ENCODE measurements around the gene MRPL52.
A peak's percentile ranks its signal among the peaks of the same experiment; 100 is the strongest.

Gene MRPL52

DNA sequence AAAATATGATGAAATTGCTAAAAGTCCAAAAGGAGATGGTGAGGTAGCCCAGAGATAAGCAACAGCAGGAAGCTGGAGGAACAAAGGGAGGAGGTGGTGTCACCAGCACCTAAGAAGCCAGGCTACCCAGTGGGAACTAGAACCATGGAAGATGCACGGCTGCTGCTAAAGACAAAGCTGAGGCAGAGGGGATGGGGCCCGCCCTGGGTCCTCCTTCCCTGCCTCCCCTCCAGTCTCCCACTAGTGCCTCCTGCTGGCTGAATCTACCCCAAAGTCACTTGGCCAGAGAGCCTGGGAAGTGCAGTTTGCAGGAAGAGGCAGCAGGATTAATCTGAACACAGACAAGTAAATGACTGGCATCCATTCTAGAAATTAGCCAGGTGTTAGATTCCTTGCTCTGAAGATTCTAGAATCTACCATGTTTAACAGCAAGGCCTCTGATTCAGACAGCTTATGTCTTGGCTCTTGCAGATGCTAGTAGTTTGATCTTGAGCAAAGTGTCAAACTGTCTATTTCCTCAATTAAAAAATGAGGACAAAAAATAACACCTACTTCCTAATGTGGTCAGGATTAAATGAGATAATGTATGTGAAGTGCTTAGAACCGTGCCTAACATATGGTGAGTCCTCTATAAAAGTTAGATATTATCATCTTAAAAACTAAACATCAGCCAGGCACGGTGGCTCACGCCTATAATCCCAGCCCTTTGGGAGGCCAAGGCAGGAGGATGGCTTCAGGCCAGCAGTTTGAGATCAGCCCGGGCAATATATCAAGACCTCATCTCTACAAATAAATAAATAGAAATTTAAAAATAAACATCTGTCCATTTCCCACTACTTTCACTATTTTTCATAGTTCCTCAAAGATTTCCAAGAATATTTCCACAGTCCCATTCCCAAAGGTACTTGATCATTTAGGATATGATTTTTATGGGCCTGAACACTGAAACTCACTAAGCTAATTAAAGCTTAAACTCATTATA is 36.0 kb downstream of the MRPL52 start:
- TF ChIP-seq, protein P1, sequence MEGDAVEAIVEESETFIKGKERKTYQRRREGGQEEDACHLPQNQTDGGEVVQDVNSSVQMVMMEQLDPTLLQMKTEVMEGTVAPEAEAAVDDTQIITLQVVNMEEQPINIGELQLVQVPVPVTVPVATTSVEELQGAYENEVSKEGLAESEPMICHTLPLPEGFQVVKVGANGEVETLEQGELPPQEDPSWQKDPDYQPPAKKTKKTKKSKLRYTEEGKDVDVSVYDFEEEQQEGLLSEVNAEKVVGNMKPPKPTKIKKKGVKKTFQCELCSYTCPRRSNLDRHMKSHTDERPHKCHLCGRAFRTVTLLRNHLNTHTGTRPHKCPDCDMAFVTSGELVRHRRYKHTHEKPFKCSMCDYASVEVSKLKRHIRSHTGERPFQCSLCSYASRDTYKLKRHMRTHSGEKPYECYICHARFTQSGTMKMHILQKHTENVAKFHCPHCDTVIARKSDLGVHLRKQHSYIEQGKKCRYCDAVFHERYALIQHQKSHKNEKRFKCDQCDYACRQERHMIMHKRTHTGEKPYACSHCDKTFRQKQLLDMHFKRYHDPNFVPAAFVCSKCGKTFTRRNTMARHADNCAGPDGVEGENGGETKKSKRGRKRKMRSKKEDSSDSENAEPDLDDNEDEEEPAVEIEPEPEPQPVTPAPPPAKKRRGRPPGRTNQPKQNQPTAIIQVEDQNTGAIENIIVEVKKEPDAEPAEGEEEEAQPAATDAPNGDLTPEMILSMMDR (IDR thresholded peaks at IDR 0.05; ENCODE audit: insufficient read depth, missing control alignments): peak; percentile 62
- FAIRE-seq (no peak), DNase-seq (ENCODE audit: insufficient read length, low spot score) (no peak)

DNA sequence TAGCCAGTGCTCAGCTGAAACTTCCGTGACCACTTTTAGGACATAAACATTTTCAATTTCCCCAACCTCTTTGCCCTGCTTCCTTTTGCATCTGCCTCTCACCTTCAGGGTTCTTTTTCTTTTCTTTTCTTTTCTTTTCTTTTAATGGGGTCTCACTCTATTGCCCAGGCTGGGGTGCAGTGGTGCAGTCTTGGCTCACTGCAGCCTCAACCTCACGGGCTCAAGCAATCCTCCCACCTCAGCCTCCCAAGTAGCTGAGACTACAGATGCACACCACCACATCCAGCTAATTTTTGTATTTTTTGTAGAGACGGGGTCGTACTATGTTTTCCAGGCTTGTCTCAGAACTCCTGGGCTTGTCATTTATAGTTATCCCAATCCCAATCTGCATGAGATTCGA is 37.2 kb downstream of the MRPL52 start:
- TF ChIP-seq, protein P1 (IDR thresholded peaks at IDR 0.05; ENCODE audit: insufficient read depth, missing control alignments): no peak
- FAIRE-seq (no peak), DNase-seq (ENCODE audit: insufficient read length, low spot score) (no peak)

DNA sequence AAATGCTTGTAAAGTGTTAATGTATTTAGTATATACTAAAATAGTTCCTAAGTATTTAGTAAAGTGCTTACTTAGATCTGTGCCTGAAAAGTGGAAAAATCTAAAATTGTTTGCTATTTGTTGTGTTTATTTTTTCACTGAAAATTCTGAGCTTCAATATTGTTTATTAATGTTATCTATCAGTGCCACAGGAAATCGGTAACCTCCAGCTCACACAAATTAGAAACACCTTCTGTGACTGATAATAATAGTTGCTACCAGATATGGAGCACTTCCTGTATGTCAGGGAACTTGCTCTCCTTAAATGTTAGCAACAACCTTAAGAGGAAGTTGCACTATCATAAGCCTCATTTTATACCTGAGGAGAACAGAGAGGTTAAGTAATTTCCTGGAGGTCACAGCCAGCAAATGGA is 41.1 kb downstream of the MRPL52 start:
- TF ChIP-seq, protein P1 (IDR thresholded peaks at IDR 0.05; ENCODE audit: insufficient read depth, missing control alignments): no peak
- FAIRE-seq: no peak
- DNase-seq (ENCODE audit: insufficient read length, low spot score): no peak

DNA sequence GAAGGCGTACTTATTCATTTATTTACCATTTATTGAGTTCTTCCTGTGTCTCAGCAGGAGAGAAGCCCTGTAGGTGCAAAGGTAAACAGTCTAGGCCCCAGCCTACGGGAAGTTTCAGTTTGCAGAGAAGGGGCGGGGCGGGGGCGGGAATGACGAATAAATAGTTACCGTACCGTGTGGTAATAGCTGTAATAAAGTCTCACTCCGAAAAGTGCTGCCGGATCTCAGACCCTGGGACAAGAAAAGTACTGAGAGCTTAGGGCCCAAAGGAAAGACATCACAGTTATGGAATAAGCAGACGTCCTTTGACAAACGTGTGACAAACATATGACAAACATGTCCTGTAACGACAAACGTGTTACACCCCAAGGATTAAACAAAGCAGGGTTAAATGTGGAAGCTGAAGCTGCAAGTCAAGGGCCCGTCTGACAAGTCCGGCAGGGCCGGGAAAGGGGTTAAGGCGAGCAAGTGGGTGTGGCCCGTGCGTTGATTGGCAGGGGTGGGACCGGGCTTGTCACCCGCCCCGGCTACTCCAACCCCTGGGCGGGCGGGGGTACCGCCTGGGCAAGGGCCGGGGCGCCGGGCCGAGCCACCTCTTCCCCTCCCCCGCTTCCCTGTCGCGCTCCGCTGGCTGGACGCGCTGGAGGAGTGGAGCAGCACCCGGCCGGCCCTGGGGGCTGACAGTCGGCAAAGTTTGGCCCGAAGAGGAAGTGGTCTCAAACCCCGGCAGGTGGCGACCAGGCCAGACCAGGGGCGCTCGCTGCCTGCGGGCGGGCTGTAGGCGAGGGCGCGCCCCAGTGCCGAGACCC is 41.7 kb downstream of the MRPL52 start, which contains the start of gene LRP10:
Gene LRP10, plus strand, starts transcription at position 517 of the 809 bp plus-strand sequence. CDS start 564 bp downstream, outside the sequence.
- TF ChIP-seq, protein P1 (IDR thresholded peaks at IDR 0.05; ENCODE audit: insufficient read depth, missing control alignments): no peak
- no peak for FAIRE-seq
- DNase-seq (ENCODE audit: insufficient read length, low spot score): no peak

DNA sequence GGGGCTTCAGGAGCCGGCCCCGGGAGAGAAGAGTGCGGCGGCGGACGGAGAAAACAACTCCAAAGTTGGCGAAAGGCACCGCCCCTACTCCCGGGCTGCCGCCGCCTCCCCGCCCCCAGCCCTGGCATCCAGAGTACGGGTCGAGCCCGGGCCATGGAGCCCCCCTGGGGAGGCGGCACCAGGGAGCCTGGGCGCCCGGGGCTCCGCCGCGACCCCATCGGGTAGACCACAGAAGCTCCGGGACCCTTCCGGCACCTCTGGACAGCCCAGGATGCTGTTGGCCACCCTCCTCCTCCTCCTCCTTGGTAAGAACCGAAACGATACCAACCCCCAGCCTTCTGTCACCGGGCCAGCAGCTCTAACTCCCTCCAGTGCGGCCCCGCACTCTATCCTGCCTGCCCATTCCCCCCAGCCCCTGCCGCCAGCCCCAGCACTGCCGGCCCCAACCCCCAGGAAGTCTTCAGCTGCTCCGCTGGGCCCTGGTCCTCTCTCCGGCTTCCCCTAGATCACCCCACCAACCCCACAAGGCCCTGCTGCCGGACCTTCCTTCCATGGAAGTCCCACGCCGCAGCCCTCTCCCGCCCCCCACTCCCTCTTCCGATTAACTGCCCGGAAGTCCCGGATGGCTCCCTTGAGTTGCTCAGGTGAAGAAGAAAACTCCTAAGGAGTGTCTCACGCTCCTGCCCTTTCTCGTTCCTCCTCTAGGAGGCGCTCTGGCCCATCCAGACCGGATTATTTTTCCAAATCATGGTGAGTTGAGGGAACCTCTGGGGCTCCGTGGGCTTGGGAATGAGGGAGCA is 42.5 kb downstream of the MRPL52 start:
- no peak for FAIRE-seq
- TF ChIP-seq, protein P1 (IDR thresholded peaks at IDR 0.05; ENCODE audit: insufficient read depth, missing control alignments): peak; percentile 89
- DNase-seq (ENCODE audit: insufficient read length, low spot score): peak; percentile 63

DNA sequence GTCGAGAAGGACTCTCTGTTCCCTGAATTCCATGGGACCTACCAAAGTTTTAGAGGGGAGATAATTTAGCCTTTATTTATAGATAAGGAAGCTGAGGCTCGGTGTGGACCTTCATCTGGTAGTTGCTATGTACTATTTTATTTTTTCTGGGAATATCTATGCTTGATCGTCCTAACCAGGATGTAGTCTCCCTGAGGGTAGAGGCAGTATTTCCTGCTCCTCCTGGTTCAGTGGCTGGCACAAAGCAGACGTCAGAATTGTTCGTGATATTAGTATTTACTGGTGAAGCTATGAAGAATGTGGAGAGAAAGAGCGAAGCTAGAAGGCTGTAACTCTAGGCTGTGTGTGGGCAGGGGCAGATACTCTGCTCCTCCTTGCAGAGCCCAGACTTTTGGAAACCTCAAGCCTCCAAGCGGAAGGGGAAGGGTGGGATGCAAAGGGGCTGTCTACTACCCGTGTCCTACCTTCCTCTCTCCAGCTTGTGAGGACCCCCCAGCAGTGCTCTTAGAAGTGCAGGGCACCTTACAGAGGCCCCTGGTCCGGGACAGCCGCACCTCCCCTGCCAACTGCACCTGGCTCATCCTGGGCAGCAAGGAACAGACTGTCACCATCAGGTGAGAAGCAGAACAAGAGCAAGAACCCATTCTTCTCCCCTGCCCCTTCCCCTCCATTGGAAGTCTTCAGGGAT is 43.3 kb downstream of the MRPL52 start:
- FAIRE-seq: no peak
- DNase-seq (ENCODE audit: insufficient read length, low spot score): no peak
- TF ChIP-seq, protein P1 (IDR thresholded peaks at IDR 0.05; ENCODE audit: insufficient read depth, missing control alignments): no peak

Data from D721Med (cell line).